Epidermal melanocyte (primary cell): ENCODE data around the gene MMP3.

ENCODE experiments used
- DNase-seq: peaks from one replicate; pipeline ENCODE4 v3.0.0; 2011; ENCODE audit warnings: low spot score; ENCODE audit not compliant: insufficient read length

Gene MMP3

GRCh38 chr11:102791271-102792036 is 52.0 kb downstream of the MMP3 start:
- DNase-seq = no peak

GRCh38 chr11:102788334-102788995 is 54.9 kb downstream of the MMP3 start:
- DNase-seq = no peak
